ENCODE data around the gene TTLL8.

DNA sequence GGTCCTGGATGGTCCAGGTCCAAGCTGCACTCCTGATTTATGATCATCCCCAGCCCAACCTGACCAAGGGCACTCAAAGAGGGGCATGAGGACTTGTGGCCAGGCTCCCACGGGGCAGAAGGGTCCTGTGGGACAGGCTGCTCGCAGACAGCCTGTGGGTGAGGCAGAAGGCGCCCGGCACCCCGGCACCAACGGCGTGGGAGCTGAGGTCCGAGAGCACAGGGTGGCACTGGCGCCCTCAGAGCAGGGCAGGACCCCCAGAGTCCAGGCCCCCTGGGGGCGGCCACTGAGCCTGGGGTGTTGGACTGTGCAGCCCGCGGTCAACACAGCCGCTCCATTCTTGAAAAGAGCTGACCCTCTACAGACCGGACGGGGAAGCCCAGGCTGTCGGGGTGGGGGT is 48.8 kb downstream of the TTLL8 start:
- TF ChIP-seq, protein P1, sequence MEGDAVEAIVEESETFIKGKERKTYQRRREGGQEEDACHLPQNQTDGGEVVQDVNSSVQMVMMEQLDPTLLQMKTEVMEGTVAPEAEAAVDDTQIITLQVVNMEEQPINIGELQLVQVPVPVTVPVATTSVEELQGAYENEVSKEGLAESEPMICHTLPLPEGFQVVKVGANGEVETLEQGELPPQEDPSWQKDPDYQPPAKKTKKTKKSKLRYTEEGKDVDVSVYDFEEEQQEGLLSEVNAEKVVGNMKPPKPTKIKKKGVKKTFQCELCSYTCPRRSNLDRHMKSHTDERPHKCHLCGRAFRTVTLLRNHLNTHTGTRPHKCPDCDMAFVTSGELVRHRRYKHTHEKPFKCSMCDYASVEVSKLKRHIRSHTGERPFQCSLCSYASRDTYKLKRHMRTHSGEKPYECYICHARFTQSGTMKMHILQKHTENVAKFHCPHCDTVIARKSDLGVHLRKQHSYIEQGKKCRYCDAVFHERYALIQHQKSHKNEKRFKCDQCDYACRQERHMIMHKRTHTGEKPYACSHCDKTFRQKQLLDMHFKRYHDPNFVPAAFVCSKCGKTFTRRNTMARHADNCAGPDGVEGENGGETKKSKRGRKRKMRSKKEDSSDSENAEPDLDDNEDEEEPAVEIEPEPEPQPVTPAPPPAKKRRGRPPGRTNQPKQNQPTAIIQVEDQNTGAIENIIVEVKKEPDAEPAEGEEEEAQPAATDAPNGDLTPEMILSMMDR (conservative IDR thresholded peaks at IDR 0.05 in 1 of 2, IDR thresholded peaks at IDR 0.05 in 1 of 2; ENCODE audit: low read depth in 1 of 2, low read length in 2 of 2): no peak
- no peak for TF ChIP-seq EZH2 (IDR thresholded peaks at IDR 0.05; ENCODE audit: low read length, missing control alignments)

Data from fibroblast of lung (primary cell).